SK-N-SH (cell line): ENCODE data around the gene TRIM66. TPM values are rescaled to one million over a fixed set of nuclear protein-coding genes. Genes with fewer than 3 reads are reported as not detected.

Source experiments
- CTCF ChIA-PET: fragments of 300-600, 350-600 bp; formaldehyde crosslinking; extraction: SDS; loops from one replicate; lab custom pipeline; 2021; lab: Yijun Ruan, JAX
- POLR2A ChIA-PET: fragments of 350-600 bp; sonication (Branson Sonifier 250); formaldehyde crosslinking; extraction: SDS; loops from one replicate; lab custom pipeline; 2020; ENCODE audit warnings: antibody characterized with exemption, inconsistent platforms; lab: Yijun Ruan, JAX
- DNase-seq: peaks from one replicate; pipeline ENCODE4 v3.0.0; 2012
- H2AFZ ChIP-seq: fragments of 200-600 bp; sonication (generic); 2 replicates; pipeline ENCODE4 v1.8.1; 2016; ENCODE audit warnings: antibody characterized with exemption, mild to moderate bottlenecking, low read depth
- H3F3A ChIP-seq: fragments of 200-600 bp; sonication (generic); replicated peaks from 2 replicates; pipeline ENCODE3; 2016; ENCODE audit warnings: antibody characterized with exemption, mild to moderate bottlenecking; ENCODE audit not compliant: insufficient read depth
- H3K27ac ChIP-seq, 2 experiments: fragments of 200-500 bp in 1 of 2; fragments of 200-600 bp in 1 of 2; sonication (Bioruptor generic) in 1 of 2; sonication (generic), shearing (Covaris generic) in 1 of 2; 2 replicates each; pipeline versions ENCODE4 v1.5.1 to v1.6.1; 2014 to 2016; ENCODE audit warnings: low read depth in 2 of 2, inconsistent platforms in 1 of 2, low read length in 1 of 2, mild to moderate bottlenecking in 1 of 2, mixed read lengths in 1 of 2
- H3K27me3 ChIP-seq: fragments of 200-600 bp; sonication (generic), shearing (Covaris generic); 2 replicates; pipeline ENCODE4 v1.6.1; 2016; ENCODE audit warnings: mixed run types; ENCODE audit not compliant: insufficient read depth
- H3K36me3 ChIP-seq, 2 experiments: fragments of 200-500 bp in 1 of 2; fragments of 200-600 bp in 1 of 2; sonication (Bioruptor generic) in 1 of 2; sonication (generic) in 1 of 2; replicated peaks in 1 of 2; 2 replicates each; pipeline versions ENCODE3 to v1.5.1; 2014 to 2016; ENCODE audit warnings: low read length in 1 of 2, mild to moderate bottlenecking in 1 of 2; ENCODE audit not compliant: insufficient read depth in 2 of 2, control insufficient read depth in 1 of 2
- H3K4me1 ChIP-seq, 2 experiments: fragments of 200-500 bp in 1 of 2; fragments of 200-600 bp in 1 of 2; sonication (Bioruptor generic) in 1 of 2; sonication (generic), shearing (Covaris generic) in 1 of 2; 2 replicates each; pipeline versions ENCODE4 v1.5.1 to v1.6.1; 2014 to 2016; ENCODE audit warnings: low read depth in 1 of 2, low read length in 1 of 2, mixed run types in 1 of 2; ENCODE audit not compliant: insufficient read depth in 2 of 2, control insufficient read depth in 1 of 2
- H3K4me2 ChIP-seq: fragments of 200-600 bp; sonication (generic), shearing (Covaris generic); 2 replicates; pipeline ENCODE4 v1.6.1; 2017; ENCODE audit warnings: mixed run types
- H3K4me3 ChIP-seq, 2 experiments: fragments of 200-500 bp in 1 of 2; fragments of 200-600 bp in 1 of 2; sonication (Bioruptor generic) in 1 of 2; sonication (generic), shearing (Covaris generic) in 1 of 2; 2 replicates each; pipeline versions ENCODE4 v1.5.1 to v1.8.1; 2014 to 2016; ENCODE audit warnings: low read depth in 2 of 2, inconsistent platforms in 1 of 2, low read length in 1 of 2, mild to moderate bottlenecking in 1 of 2, mixed read lengths in 1 of 2, moderate library complexity in 1 of 2
- H3K79me2 ChIP-seq: fragments of 200-600 bp; sonication (generic); 2 replicates; pipeline ENCODE4 v1.8.1; 2017; ENCODE audit warnings: mild to moderate bottlenecking; ENCODE audit not compliant: insufficient read depth
- H3K9ac ChIP-seq: fragments of 200-600 bp; sonication (generic); 2 replicates; pipeline ENCODE4 v1.6.1; 2017; ENCODE audit warnings: mixed run types
- H3K9me2 ChIP-seq: fragments of 200-600 bp; sonication (generic); 2 replicates; pipeline ENCODE4 v1.6.1; 2017; ENCODE audit warnings: mixed run types
- H3K9me3 ChIP-seq: fragments of 200-600 bp; sonication (generic); 2 replicates; pipeline ENCODE4 v1.6.1; 2017; ENCODE audit warnings: mixed run types, mild to moderate bottlenecking, moderate library complexity
- H4K20me1 ChIP-seq: fragments of 200-600 bp; sonication (generic); 2 replicates; pipeline ENCODE4 v1.6.1; 2017; ENCODE audit warnings: mild to moderate bottlenecking, mixed run types; ENCODE audit not compliant: insufficient read depth
- CTCF ChIP-seq: fragments of 200-600 bp; sonication (generic); IDR thresholded peaks from 2 replicates; pipeline ENCODE4 v1.6.1; 2017; ENCODE audit warnings: antibody characterized with exemption, mild to moderate bottlenecking, moderate library complexity
- ELF1 ChIP-seq: IDR thresholded peaks from 2 replicates; pipeline ENCODE4 v1.4.0; 2012
- FOSL2 ChIP-seq: IDR thresholded peaks from 2 replicates; pipeline ENCODE4 v1.4.0; 2012; ENCODE audit warnings: low read depth, mild to moderate bottlenecking, moderate library complexity, borderline replicate concordance
- FOXJ3 ChIP-seq: sonication (generic); formaldehyde crosslinking; IDR thresholded peaks from 2 replicates; pipeline ENCODE4 v1.5.1; 2020; ENCODE audit warnings: mild to moderate bottlenecking, missing genetic modification reagents
- JUND ChIP-seq: IDR thresholded peaks from 2 replicates; pipeline ENCODE4 v1.4.0; 2012
- POLR2AphosphoS5 ChIP-seq: IDR thresholded peaks from 2 replicates; pipeline ENCODE4 v1.6.1; 2012; ENCODE audit warnings: low read depth, low read length
- RCOR1 ChIP-seq: fragments of 150-350 bp; IDR thresholded peaks from 2 replicates; pipeline ENCODE4 v1.6.1; 2017; ENCODE audit warnings: antibody characterized with exemption, low read length
- RXRA ChIP-seq: IDR thresholded peaks from 2 replicates; pipeline ENCODE4 v1.4.0; 2012; ENCODE audit warnings: low read depth, mild to moderate bottlenecking, borderline replicate concordance
- SIN3A ChIP-seq: IDR thresholded peaks from 2 replicates; pipeline ENCODE4 v1.6.1; 2012; ENCODE audit warnings: low read depth, mild to moderate bottlenecking, low read length, moderate library complexity, borderline replicate concordance
- SMC3 ChIP-seq: IDR thresholded peaks from 2 replicates; pipeline ENCODE4 v1.6.1; 2012; ENCODE audit warnings: low read depth, low read length, improper control_type of control experiment
- TCF12 ChIP-seq: IDR thresholded peaks from 2 replicates; pipeline ENCODE4 v1.4.0; 2012
- TEAD4 ChIP-seq: IDR thresholded peaks from 2 replicates; pipeline ENCODE4 v1.4.0; 2012; ENCODE audit warnings: mild to moderate bottlenecking, borderline replicate concordance; ENCODE audit not compliant: insufficient read depth
- WGBS: methylation state at CpG from one replicate; pipeline ENCODE4 v1.1.6; 2017; ENCODE audit warnings: low lambda C conversion rate; 5-methylcytosine and 5-hydroxymethylcytosine counted together
- polyA plus RNA-seq, 3 experiments: library from polyadenylated mRNA; depleted of rRNA; stranded (reverse); fragments of >200 nt; gene quantifications; 2 replicates each; pipeline ENCODE4 v1.2.3, GENCODE V29; 2012
- TF ChIP-seq, protein P1 (sequence below): IDR thresholded peaks from 2 replicates; pipeline ENCODE4 v1.4.0; 2012; ENCODE audit warnings: low read depth, borderline replicate concordance
- TF ChIP-seq, protein P2 (sequence below): IDR thresholded peaks from 2 replicates; pipeline ENCODE4 v1.6.1; 2012; ENCODE audit warnings: mild to moderate bottlenecking, low read depth, low read length, moderate library complexity
- TF ChIP-seq, protein P3 (sequence below): fragments of 150-350 bp; IDR thresholded peaks from 2 replicates; pipeline ENCODE4 v1.6.1; 2017; ENCODE audit warnings: antibody characterized with exemption, low read length, low read depth, borderline replicate concordance
- TF ChIP-seq, protein P4 (sequence below): fragments of 150-350 bp; IDR thresholded peaks from 2 replicates; pipeline ENCODE4 v1.6.1; 2016; ENCODE audit warnings: mild to moderate bottlenecking, low read depth, low read length

TRIM66 gene
- polyA plus RNA-seq, 1 of the 3 experiments (the other 2 are of a cell fraction): 6.4 TPM

DNA sequence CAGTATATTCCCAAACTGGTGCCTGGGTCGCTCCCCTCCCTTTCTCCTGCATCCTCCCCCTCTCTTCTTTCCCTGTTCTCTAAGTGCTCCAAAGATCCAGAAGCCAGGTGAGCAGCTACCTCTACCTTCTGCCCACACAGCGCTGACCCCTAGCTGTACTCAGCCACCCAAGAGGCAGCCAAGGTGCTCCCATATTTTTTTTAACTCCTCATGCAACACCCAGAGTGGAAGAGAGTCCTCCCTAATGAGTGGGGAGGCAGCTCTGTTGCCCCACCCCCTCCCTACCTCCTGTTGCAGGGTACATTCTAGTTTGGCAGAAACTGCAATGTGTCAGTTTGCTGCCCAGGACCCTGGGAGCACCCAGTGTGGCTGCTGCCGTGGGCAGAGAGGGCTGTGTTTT, 40.3 kb upstream of the TRIM66 start:
- H3K4me3 ChIP-seq: no peak overlapping the region
- TF ChIP-seq, protein P1, sequence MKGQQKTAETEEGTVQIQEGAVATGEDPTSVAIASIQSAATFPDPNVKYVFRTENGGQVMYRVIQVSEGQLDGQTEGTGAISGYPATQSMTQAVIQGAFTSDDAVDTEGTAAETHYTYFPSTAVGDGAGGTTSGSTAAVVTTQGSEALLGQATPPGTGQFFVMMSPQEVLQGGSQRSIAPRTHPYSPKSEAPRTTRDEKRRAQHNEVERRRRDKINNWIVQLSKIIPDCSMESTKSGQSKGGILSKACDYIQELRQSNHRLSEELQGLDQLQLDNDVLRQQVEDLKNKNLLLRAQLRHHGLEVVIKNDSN: no peak
- TF ChIP-seq RXRA (no peak), POLR2AphosphoS5 (no peak), ELF1 (no peak), FOXJ3 (no peak), CTCF (no peak), TCF12 (no peak), JUND (no peak), FOSL2 (no peak), RCOR1 (no peak), TEAD4 (no peak), SIN3A (no peak), SMC3 (no peak)
- TF ChIP-seq, protein P2, sequence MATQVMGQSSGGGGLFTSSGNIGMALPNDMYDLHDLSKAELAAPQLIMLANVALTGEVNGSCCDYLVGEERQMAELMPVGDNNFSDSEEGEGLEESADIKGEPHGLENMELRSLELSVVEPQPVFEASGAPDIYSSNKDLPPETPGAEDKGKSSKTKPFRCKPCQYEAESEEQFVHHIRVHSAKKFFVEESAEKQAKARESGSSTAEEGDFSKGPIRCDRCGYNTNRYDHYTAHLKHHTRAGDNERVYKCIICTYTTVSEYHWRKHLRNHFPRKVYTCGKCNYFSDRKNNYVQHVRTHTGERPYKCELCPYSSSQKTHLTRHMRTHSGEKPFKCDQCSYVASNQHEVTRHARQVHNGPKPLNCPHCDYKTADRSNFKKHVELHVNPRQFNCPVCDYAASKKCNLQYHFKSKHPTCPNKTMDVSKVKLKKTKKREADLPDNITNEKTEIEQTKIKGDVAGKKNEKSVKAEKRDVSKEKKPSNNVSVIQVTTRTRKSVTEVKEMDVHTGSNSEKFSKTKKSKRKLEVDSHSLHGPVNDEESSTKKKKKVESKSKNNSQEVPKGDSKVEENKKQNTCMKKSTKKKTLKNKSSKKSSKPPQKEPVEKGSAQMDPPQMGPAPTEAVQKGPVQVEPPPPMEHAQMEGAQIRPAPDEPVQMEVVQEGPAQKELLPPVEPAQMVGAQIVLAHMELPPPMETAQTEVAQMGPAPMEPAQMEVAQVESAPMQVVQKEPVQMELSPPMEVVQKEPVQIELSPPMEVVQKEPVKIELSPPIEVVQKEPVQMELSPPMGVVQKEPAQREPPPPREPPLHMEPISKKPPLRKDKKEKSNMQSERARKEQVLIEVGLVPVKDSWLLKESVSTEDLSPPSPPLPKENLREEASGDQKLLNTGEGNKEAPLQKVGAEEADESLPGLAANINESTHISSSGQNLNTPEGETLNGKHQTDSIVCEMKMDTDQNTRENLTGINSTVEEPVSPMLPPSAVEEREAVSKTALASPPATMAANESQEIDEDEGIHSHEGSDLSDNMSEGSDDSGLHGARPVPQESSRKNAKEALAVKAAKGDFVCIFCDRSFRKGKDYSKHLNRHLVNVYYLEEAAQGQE: no peak
- TF ChIP-seq, protein P3, sequence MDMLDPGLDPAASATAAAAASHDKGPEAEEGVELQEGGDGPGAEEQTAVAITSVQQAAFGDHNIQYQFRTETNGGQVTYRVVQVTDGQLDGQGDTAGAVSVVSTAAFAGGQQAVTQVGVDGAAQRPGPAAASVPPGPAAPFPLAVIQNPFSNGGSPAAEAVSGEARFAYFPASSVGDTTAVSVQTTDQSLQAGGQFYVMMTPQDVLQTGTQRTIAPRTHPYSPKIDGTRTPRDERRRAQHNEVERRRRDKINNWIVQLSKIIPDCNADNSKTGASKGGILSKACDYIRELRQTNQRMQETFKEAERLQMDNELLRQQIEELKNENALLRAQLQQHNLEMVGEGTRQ: no peak
- TF ChIP-seq, protein P4, sequence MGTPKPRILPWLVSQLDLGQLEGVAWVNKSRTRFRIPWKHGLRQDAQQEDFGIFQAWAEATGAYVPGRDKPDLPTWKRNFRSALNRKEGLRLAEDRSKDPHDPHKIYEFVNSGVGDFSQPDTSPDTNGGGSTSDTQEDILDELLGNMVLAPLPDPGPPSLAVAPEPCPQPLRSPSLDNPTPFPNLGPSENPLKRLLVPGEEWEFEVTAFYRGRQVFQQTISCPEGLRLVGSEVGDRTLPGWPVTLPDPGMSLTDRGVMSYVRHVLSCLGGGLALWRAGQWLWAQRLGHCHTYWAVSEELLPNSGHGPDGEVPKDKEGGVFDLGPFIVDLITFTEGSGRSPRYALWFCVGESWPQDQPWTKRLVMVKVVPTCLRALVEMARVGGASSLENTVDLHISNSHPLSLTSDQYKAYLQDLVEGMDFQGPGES: no peak
- H3K4me1 ChIP-seq: peaks cover 26 to 58% of the 10 kb centered on the region in 2 experiments; a peak in 3 of 4 replicates
- H3K79me2 ChIP-seq: peaks cover 13% of the 10 kb centered on the region; the same call in 1 of the 2 replicates
- ChIA-PET POLR2A (no interaction called here), CTCF (no interaction called here)
- no peaks in the 10 kb centered on the region; the same call in 1 of the 2 replicates for H4K20me1 ChIP-seq
- peak overlapping the region; percentile 30 to 96; a peak in 2 of 4 replicates for H3K27ac ChIP-seq
- H3K9me2 ChIP-seq: no peaks in the 10 kb centered on the region
- WGBS: 96% methylated on average over 3 of the region's 3 CpGs
- no peaks in the 10 kb centered on the region for H3K9me3 ChIP-seq
- no peak for DNase-seq
- H3K36me3 ChIP-seq: peaks cover 7 to 9% of the 10 kb centered on the region in 2 experiments
- peaks cover 35% of the 10 kb centered on the region for H3F3A ChIP-seq
- no peaks in the 10 kb centered on the region for H3K27me3 ChIP-seq
- no peak overlapping the region for H3K4me2 ChIP-seq
- H3K9ac ChIP-seq: no peak overlapping the region
- H2AFZ ChIP-seq: no peak overlapping the region
